Mesothelial cell of epicardium (in vitro differentiated cells): ENCODE results near the gene KATNAL1. TPM values are rescaled to one million over a fixed set of nuclear protein-coding genes. Genes with fewer than 3 reads are reported as not detected.

Experiments used
- DNase-seq, 2 experiments: peaks; one replicate each; pipeline ENCODE4 v3.0.0; 2021; ENCODE audit warnings: low spot score in 2 of 2; ENCODE audit not compliant: unreplicated experiment in 2 of 2
- H3K27ac Mint-ChIP-seq: 2 replicates; pipeline ENCODE4 v1.8.0; 2021; ENCODE audit warnings: mixed read lengths
- H3K27me3 Mint-ChIP-seq: 2 replicates; pipeline ENCODE4 v1.8.0; 2021; ENCODE audit warnings: low read depth, mixed read lengths
- H3K36me3 Mint-ChIP-seq: 2 replicates; pipeline ENCODE4 v1.8.0; 2021; ENCODE audit warnings: mixed read lengths
- H3K4me1 Mint-ChIP-seq: 2 replicates; pipeline ENCODE4 v1.8.0; 2021; ENCODE audit warnings: mixed read lengths
- H3K4me3 Mint-ChIP-seq: 2 replicates; pipeline ENCODE4 v1.8.0; 2021; ENCODE audit warnings: mild to moderate bottlenecking, moderate library complexity, mixed read lengths
- H3K9me3 Mint-ChIP-seq: 2 replicates; pipeline ENCODE4 v1.8.0; 2021; ENCODE audit warnings: mixed read lengths
- CTCF ChIP-seq: fragments of 200-600 bp; sonication (generic); IDR thresholded peaks from one replicate; pipeline ENCODE4 v1.5.0; 2021; ENCODE audit warnings: antibody characterized with exemption; ENCODE audit not compliant: unreplicated experiment
- total RNA-seq: library from RNA; stranded (reverse); gene quantifications from 3 replicates; pipeline ENCODE4 v1.2.1, GENCODE V29; 2021

The KATNAL1 gene
- total RNA-seq, 1 donor from 2014 or later: 26.8 TPM

DNA sequence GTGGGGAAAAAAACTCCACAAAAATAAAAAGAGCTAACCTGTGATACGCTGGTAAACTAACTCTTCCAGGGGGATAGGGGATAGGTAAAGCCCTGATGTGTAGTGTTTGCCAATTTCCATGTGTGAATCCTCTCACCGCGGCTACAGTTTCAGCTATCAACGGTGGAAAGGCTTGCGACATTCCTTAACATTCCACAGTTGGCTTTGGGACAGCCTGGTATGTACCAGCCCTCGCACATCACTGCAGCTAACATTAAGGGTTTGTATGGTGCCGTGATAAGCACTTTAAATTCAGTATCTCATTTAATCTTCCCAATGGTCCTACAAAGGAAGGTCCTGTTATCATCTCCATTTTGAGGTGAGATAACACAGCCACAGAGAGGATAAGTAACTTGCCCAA lies 112.4 kb downstream of the KATNAL1 start:
- no peak for DNase-seq
- H3K4me3 Mint-ChIP-seq: no peak overlapping the region
- no peaks in the 10 kb centered on the region for H3K36me3 Mint-ChIP-seq
- H3K27ac Mint-ChIP-seq: no peak overlapping the region
- H3K9me3 Mint-ChIP-seq: no peaks in the 10 kb centered on the region
- H3K27me3 Mint-ChIP-seq: no peaks in the 10 kb centered on the region
- no peak for TF ChIP-seq CTCF
- H3K4me1 Mint-ChIP-seq: peaks cover 17% of the 10 kb centered on the region

GRCh38 chr13:30193279-30194234 lies 113.8 kb downstream of the KATNAL1 start:
- Mint-ChIP-seq H3K27ac (no peak overlapping the region), H3K27me3 (no peaks in the 10 kb centered on the region), H3K9me3 (no peaks in the 10 kb centered on the region), H3K4me1 (peaks cover 17% of the 10 kb centered on the region), H3K36me3 (no peaks in the 10 kb centered on the region), H3K4me3 (no peak overlapping the region)
- no peak for TF ChIP-seq CTCF
- no peak for DNase-seq

GRCh38 chr13:30192320-30193093 lies 114.8 kb downstream of the KATNAL1 start:
- no peaks in the 10 kb centered on the region for H3K9me3 Mint-ChIP-seq
- no peak for TF ChIP-seq CTCF
- no peak overlapping the region for H3K27ac Mint-ChIP-seq
- no peaks in the 10 kb centered on the region for H3K36me3 Mint-ChIP-seq
- no peak for DNase-seq
- no peak overlapping the region for H3K4me3 Mint-ChIP-seq
- H3K27me3 Mint-ChIP-seq: no peaks in the 10 kb centered on the region
- H3K4me1 Mint-ChIP-seq: peaks cover 17% of the 10 kb centered on the region

- H3K36me3 Mint-ChIP-seq: no peaks in the 10 kb centered on the region
- H3K9me3 Mint-ChIP-seq: no peaks in the 10 kb centered on the region
- peaks cover 25% of the 10 kb centered on the region for H3K4me1 Mint-ChIP-seq
- DNase-seq: no peak
- no peak overlapping the region for H3K4me3 Mint-ChIP-seq
- no peak for TF ChIP-seq CTCF
- no peaks in the 10 kb centered on the region for H3K27me3 Mint-ChIP-seq
- H3K27ac Mint-ChIP-seq: no peak overlapping the region
Measured at GRCh38 chr13:30191491-30192100, 115.8 kb downstream of the KATNAL1 start.

DNA sequence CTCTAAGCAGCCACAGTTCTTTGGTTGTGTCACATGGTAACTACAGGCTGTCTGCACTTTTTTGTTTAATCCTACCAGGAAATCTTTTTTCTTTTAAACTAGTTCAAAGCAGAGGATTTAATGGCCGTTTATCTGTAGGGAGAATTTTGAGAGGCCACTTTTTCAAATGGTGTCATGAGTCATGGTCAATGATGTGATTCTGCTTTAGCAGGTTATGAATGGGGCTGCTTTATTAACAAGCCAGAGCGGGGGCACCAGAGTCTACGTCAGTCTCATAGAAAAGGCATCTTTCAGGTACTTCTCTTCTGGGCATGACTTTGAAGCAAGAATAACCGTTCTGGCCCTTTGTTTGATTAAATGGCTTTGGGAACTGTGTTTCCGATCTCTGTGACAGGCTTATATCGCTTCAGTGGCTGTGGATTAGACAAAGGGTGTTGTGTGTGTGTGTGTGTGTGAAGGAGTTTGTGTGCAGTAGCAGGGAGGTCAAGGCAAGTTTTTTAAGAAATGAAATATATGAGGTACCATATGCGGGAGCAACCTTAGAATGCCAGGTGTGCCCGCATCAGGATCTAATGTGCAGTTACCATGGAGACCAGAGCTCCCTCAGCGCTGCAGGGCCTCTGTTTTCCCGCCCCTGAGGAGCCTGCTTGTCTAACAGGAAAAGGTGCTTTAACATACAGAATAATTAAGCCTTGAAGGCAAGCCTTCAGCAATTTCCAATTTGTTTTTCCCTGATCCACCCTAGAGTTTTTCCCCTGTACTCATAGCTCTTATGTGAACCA lies 120.5 kb downstream of the KATNAL1 start:
- peak overlapping the region; percentile 18 for H3K27ac Mint-ChIP-seq
- no peaks in the 10 kb centered on the region for H3K27me3 Mint-ChIP-seq
- no peak for DNase-seq
- peaks cover 24% of the 10 kb centered on the region for H3K4me1 Mint-ChIP-seq
- no peak overlapping the region for H3K4me3 Mint-ChIP-seq
- peaks cover 2% of the 10 kb centered on the region for H3K36me3 Mint-ChIP-seq
- peaks cover 15% of the 10 kb centered on the region for H3K9me3 Mint-ChIP-seq
- TF ChIP-seq CTCF: no peak
